ENCODE results near the gene STEEP1.
A peak's percentile ranks its signal among the peaks of the same experiment; 100 is the strongest.
"Not testable (repeated sequence)": the region's sequence is repeated elsewhere in the genome, so short reads cannot be mapped to it uniquely, and the experiment has no call there.

Gene STEEP1

GRCh38 chrX:119523664-119524184, 41.5 kb downstream of the STEEP1 start:
- TF ChIP-seq CTCF (conservative IDR thresholded peaks at IDR 0.05) = no peak

GRCh38 chrX:119521246-119521645, 44.0 kb downstream of the STEEP1 start:
- no peak for TF ChIP-seq CTCF (conservative IDR thresholded peaks at IDR 0.05)
- no peak overlapping the region for H3K27ac ChIP-seq

More at GRCh38 chrX:119523664-119524184, 41.5 kb downstream of the STEEP1 start:
- no peak overlapping the region for H3K27ac ChIP-seq

- H3K27ac ChIP-seq = no peak overlapping the region
- TF ChIP-seq CTCF (conservative IDR thresholded peaks at IDR 0.05) = no peak
Measured at GRCh38 chrX:119518371-119518770, 46.8 kb downstream of the STEEP1 start.

- H3K27ac ChIP-seq = no peak overlapping the region
- peak; percentile 66 for TF ChIP-seq CTCF (conservative IDR thresholded peaks at IDR 0.05)
Measured at GRCh38 chrX:119516157-119516702, 49.0 kb downstream of the STEEP1 start.

- peak; percentile 68 for TF ChIP-seq CTCF (conservative IDR thresholded peaks at IDR 0.05)
- no peak overlapping the region for H3K27ac ChIP-seq
Measured at GRCh38 chrX:119512146-119512800, 52.9 kb downstream of the STEEP1 start.

- no peak for TF ChIP-seq CTCF (conservative IDR thresholded peaks at IDR 0.05)
- no peak overlapping the region for H3K27ac ChIP-seq
Measured at GRCh38 chrX:119507206-119507605, 58.0 kb downstream of the STEEP1 start.

GRCh38 chrX:119505945-119506344, 59.3 kb downstream of the STEEP1 start:
- no peak for TF ChIP-seq CTCF (conservative IDR thresholded peaks at IDR 0.05)

GRCh38 chrX:119505145-119505544, 60.1 kb downstream of the STEEP1 start:
- not testable (repeated sequence) for H3K27ac ChIP-seq

More at GRCh38 chrX:119505945-119506344, 59.3 kb downstream of the STEEP1 start:
- no peak overlapping the region for H3K27ac ChIP-seq

All from VCaP (cell line).